GM12873 (cell line): Measurements from ENCODE around the gene GNG4.
A peak's percentile ranks its signal among the peaks of the same experiment; 100 is the strongest.

Source experiments
- TF ChIP-seq, protein P1 (sequence below): IDR thresholded peaks from 2 replicates; pipeline ENCODE4 v1.5.1; 2012; ENCODE audit warnings: low read depth, mild to moderate bottlenecking, moderate library complexity, low read length, control low read depth; ENCODE audit not compliant: insufficient read depth; ENCODE audit errors: missing control alignments

GNG4 gene

DNA sequence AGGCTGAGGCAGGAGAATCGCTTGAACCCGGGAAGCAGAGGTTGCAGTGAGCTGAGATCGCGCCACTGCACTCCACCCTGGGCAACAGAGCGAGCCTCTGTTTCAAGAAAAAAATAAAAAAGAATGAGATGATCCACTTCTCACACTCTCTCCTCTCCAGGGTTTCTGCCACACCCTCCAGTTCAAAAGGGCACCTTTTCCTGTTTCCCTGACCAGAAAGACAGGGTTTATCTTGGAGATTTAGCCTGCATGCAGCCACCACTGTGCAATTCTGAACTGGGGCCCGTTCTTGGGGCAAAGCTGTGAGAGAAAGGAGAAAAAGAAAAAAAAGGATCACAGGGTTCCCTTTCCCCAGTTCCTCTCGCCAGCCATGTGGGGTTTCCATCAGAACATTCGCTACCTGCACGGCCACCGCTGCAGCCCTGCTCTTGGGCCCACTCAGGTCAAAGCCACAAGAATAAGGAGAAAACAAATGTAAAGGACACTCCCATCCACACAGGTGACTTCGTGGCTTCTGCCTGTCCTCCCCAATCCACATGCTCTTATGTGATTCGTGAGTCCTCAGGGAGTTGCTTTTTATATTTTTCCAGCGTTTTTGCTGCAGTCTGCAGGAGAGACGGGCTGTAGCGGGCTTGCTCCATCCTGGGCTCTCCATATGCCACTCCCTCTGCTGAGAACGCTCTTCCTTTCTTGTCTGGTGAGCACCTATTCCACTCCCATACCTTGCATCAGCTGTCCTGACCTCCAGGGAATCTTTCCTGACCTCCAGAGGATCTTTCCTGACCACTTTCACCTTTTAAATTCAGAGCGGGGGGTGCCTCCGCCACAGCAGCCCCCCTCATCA is 26.4 kb downstream of the GNG4 start:
- TF ChIP-seq, protein P1, sequence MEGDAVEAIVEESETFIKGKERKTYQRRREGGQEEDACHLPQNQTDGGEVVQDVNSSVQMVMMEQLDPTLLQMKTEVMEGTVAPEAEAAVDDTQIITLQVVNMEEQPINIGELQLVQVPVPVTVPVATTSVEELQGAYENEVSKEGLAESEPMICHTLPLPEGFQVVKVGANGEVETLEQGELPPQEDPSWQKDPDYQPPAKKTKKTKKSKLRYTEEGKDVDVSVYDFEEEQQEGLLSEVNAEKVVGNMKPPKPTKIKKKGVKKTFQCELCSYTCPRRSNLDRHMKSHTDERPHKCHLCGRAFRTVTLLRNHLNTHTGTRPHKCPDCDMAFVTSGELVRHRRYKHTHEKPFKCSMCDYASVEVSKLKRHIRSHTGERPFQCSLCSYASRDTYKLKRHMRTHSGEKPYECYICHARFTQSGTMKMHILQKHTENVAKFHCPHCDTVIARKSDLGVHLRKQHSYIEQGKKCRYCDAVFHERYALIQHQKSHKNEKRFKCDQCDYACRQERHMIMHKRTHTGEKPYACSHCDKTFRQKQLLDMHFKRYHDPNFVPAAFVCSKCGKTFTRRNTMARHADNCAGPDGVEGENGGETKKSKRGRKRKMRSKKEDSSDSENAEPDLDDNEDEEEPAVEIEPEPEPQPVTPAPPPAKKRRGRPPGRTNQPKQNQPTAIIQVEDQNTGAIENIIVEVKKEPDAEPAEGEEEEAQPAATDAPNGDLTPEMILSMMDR, result no peak

DNA sequence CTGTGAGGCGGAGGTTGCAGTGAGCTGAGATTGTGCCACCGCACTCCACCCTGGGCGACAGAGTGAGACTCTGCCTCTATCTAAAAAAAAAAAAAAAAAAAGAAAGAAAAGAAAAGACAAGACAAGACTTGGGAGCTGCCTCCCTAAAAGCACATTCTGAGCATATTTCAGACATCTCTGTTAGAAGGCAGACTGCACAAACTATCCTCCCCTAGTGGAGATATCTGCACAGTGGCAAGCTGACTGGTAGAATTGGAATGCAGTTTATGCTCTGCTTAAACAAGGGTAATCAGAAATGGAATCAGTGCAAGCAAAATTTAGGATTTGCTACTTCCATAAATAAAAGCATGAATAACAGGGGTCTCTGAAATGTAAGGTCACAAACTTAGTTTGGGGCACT is 31.8 kb downstream of the GNG4 start:
- TF ChIP-seq, protein P1, result peak; percentile 22

DNA sequence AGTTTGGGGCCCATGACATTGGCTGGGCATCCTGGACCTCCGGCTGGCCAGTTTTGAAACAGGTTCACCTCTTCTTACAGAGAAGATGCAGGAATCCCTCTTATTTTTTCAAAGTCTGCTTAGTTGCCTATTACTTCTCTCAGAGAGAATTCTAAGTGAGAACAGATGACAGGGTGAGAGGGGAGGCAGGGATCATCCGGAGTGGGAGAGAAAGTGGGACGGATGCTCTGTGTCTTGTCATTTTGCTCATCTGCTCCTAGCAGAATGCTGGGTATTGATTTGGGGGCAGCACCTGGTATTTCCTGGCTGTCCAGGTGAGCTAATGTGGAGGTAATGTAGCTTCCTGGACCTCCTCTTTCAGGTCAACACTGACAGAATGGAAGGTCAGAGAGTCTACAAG is 32.4 kb downstream of the GNG4 start:
- TF ChIP-seq, protein P1, result no peak

DNA sequence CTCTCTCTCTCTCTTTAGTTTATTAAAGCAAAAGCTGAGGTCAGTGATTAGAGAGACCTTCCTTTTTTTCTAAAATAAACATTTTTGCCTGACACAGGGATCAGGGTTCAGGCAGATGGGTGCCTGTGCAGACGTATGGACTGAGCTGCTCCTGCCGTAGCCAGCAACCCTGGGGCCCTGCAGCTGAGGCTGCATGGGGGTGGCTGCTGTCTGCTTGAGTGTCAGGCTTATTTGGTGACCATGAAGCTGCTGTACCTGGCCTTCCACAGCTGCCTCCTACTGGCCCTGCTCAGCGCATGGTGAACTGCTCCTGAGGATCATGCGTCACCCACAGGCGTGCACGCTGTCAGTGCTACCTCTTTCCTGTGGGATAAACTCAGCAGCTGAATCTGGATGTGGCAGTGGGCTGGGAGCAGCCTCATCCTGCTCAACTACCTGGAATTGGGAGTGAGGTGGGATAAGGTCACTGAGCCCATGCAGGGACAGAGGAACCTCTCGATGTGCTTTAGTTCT is 35.1 kb downstream of the GNG4 start:
- TF ChIP-seq, protein P1, result no peak

DNA sequence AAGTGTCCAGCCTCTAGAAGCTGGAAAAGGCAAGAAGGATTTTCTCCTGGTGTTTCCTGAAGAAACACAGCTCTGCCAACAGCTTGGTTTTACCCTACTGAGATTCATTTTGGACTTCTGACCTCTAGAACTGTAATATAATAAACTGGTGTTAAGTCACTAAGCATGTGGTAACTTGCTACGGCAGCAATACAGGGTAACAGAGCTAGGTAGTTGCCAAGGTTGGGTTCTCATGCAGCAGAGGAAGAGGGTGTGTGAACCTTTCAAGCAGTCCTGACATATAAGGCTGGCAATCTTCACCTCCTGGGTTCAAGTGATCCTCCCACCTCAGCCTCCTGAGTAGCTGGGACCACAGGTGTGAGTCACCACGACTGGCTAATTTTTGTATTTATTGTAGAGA is 36.0 kb downstream of the GNG4 start:
- TF ChIP-seq, protein P1, result no peak

DNA sequence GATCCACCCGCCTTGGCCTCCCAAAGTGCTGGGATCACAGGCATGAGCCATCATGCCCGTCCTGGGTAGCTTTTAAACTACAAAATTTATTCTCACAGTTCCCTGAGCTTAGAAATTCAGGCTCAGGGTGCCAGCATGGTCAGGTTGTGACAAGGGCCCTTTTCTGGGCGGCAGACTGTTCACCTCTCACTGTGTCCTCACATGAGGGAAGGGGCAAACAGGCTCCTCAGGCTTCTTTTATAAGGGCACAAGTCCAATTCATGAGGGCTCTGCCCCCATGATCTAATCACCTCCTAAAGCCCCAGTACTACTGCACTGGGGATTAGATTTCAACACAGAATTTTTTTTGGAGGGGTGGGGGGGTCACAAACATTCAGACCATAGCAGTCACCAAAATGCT is 36.8 kb downstream of the GNG4 start:
- TF ChIP-seq, protein P1, result no peak

DNA sequence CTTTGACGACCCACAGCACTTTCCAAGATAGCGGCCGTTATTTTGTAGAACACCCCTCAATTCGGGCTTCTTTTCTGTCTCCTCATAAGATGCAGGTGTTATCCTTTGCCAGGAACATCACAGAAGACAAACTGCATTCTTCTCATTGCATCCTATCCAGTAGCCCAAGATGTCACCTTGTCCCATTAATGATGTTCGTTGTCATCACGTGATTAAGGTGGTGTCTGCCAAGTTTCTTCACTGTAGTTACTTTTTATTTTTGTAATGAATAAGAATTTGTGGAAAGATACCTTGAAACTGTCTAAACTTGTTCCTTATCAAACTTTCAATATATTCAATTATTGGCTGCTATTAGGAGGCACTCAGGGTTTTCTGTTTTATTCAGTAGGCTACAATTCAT is 39.4 kb downstream of the GNG4 start:
- TF ChIP-seq, protein P1, result no peak
